ENCODE results near the gene PRRT1B.

The PRRT1B gene

GRCh38 chr9:131583337-131583645 lies 38.0 kb downstream of the PRRT1B start:
- H3K27ac ChIP-seq: no peak overlapping the region
- DNase-seq (ENCODE audit: low spot score): no peak
- no peak overlapping the region for H3K4me3 ChIP-seq
- TF ChIP-seq CTCF (IDR thresholded peaks at IDR 0.05): no peak

GRCh38 chr9:131583836-131584555 lies 38.7 kb downstream of the PRRT1B start:
- Histone ChIP-seq H3K27ac (no peak overlapping the region), H3K4me3 (no peak overlapping the region)
- DNase-seq (ENCODE audit: low spot score): no peak
- TF ChIP-seq CTCF (IDR thresholded peaks at IDR 0.05): no peak

- DNase-seq (ENCODE audit: low spot score): no peak
- no peak for TF ChIP-seq CTCF (IDR thresholded peaks at IDR 0.05)
- Histone ChIP-seq H3K4me3 (no peak overlapping the region), H3K27ac (no peak overlapping the region)
Measured at GRCh38 chr9:131584858-131585257, 39.5 kb downstream of the PRRT1B start.

GRCh38 chr9:131585375-131585774 lies 40.1 kb downstream of the PRRT1B start:
- TF ChIP-seq CTCF (IDR thresholded peaks at IDR 0.05): no peak
- H3K27ac ChIP-seq: no peak overlapping the region
- H3K4me3 ChIP-seq: no peak overlapping the region
- no peak for DNase-seq (ENCODE audit: low spot score)

GRCh38 chr9:131587331-131587730 lies 42.0 kb downstream of the PRRT1B start:
- no peak for DNase-seq (ENCODE audit: low spot score)
- Histone ChIP-seq H3K4me3 (no peak overlapping the region), H3K27ac (no peak overlapping the region)
- no peak for TF ChIP-seq CTCF (IDR thresholded peaks at IDR 0.05)

GRCh38 chr9:131587906-131588305 lies 42.6 kb downstream of the PRRT1B start:
- TF ChIP-seq CTCF (IDR thresholded peaks at IDR 0.05): no peak
- Histone ChIP-seq H3K27ac (no peak overlapping the region), H3K4me3 (no peak overlapping the region)
- no peak for DNase-seq (ENCODE audit: low spot score)

- H3K27ac ChIP-seq: no peak overlapping the region
- DNase-seq (ENCODE audit: low spot score): no peak
- no peak for TF ChIP-seq CTCF (IDR thresholded peaks at IDR 0.05)
- no peak overlapping the region for H3K4me3 ChIP-seq
Measured at GRCh38 chr9:131588396-131588795, 43.1 kb downstream of the PRRT1B start.
